ENCODE data around the gene ALG5. TPM values are rescaled to one million over a fixed set of nuclear protein-coding genes. Genes with fewer than 3 reads are reported as not detected.
A peak's percentile ranks its signal among the peaks of the same experiment; 100 is the strongest.

ALG5 gene
- total RNA-seq, 2 experiments from 2014 or later, result 22.5 to 27.2 TPM

GRCh38 chr13:36965767-36966166 lies 33.4 kb downstream of the ALG5 start:
- ATAC-seq (ENCODE audit: low read depth) (no peak), DNase-seq (no peak)
- H3K27ac Mint-ChIP-seq, result no peak overlapping the region
- peaks cover 5% of the 10 kb centered on the region for H3K4me1 Mint-ChIP-seq
- POLR2A ChIA-PET, result no interaction called here
- H3K9me3 Mint-ChIP-seq, result no peaks in the 10 kb centered on the region
- H3K36me3 Mint-ChIP-seq, result peaks cover 17% of the 10 kb centered on the region
- H3K4me3 Mint-ChIP-seq, result no peak overlapping the region
- no peaks in the 10 kb centered on the region for H3K27me3 Mint-ChIP-seq

- no peak for DNase-seq
- POLR2A ChIA-PET, result no interaction called here
- Mint-ChIP-seq H3K36me3 (peaks cover 19% of the 10 kb centered on the region), H3K9me3 (no peaks in the 10 kb centered on the region), H3K4me3 (no peak overlapping the region), H3K27ac (no peak overlapping the region), H3K27me3 (no peaks in the 10 kb centered on the region), H3K4me1 (peaks cover 17% of the 10 kb centered on the region)
- ATAC-seq (ENCODE audit: low read depth), result no peak
Observed at GRCh38 chr13:36959456-36960116, 39.6 kb downstream of the ALG5 start.

- Mint-ChIP-seq H3K4me1 (peaks cover 12% of the 10 kb centered on the region), H3K27ac (no peak overlapping the region), H3K27me3 (no peaks in the 10 kb centered on the region), H3K36me3 (peaks cover 27% of the 10 kb centered on the region), H3K4me3 (no peak overlapping the region), H3K9me3 (no peaks in the 10 kb centered on the region)
- POLR2A ChIA-PET, result no interaction called here
- DNase-seq (no peak), ATAC-seq (ENCODE audit: low read depth) (no peak)
Observed at GRCh38 chr13:36954542-36954941, 44.6 kb downstream of the ALG5 start.

- ATAC-seq (ENCODE audit: low read depth), result no peak
- Mint-ChIP-seq H3K4me3 (no peak overlapping the region), H3K27me3 (no peaks in the 10 kb centered on the region), H3K27ac (no peak overlapping the region), H3K36me3 (peaks cover 31% of the 10 kb centered on the region), H3K4me1 (no peaks in the 10 kb centered on the region), H3K9me3 (no peaks in the 10 kb centered on the region)
- no peak for DNase-seq
- POLR2A ChIA-PET, result no interaction called here
Observed at GRCh38 chr13:36950920-36951319, 48.2 kb downstream of the ALG5 start.

- Mint-ChIP-seq H3K27ac (no peak overlapping the region), H3K9me3 (peaks cover 1% of the 10 kb centered on the region), H3K27me3 (no peaks in the 10 kb centered on the region), H3K4me3 (no peak overlapping the region), H3K4me1 (no peaks in the 10 kb centered on the region), H3K36me3 (peaks cover 32% of the 10 kb centered on the region)
- no peak for DNase-seq
- no peak for ATAC-seq (ENCODE audit: low read depth)
- POLR2A ChIA-PET, result no interaction called here
Observed at GRCh38 chr13:36950330-36950729, 48.8 kb downstream of the ALG5 start.

GRCh38 chr13:36945078-36945477 lies 54.1 kb downstream of the ALG5 start:
- POLR2A ChIA-PET, result no interaction called here
- no peak for ATAC-seq (ENCODE audit: low read depth)
- H3K27me3 Mint-ChIP-seq, result peaks cover 5% of the 10 kb centered on the region
- peaks cover 1% of the 10 kb centered on the region for H3K9me3 Mint-ChIP-seq
- H3K4me3 Mint-ChIP-seq, result no peak overlapping the region
- H3K36me3 Mint-ChIP-seq, result peaks cover 16% of the 10 kb centered on the region
- DNase-seq, result no peak
- no peak overlapping the region for H3K27ac Mint-ChIP-seq
- no peaks in the 10 kb centered on the region for H3K4me1 Mint-ChIP-seq

- H3K27me3 Mint-ChIP-seq, result peaks cover 30% of the 10 kb centered on the region
- POLR2A ChIA-PET, result no interaction called here
- DNase-seq (no peak), ATAC-seq (ENCODE audit: low read depth) (no peak)
- no peak overlapping the region for H3K27ac Mint-ChIP-seq
- H3K4me3 Mint-ChIP-seq, result no peak overlapping the region
- H3K9me3 Mint-ChIP-seq, result no peaks in the 10 kb centered on the region
- no peaks in the 10 kb centered on the region for H3K4me1 Mint-ChIP-seq
- H3K36me3 Mint-ChIP-seq, result no peaks in the 10 kb centered on the region
Observed at GRCh38 chr13:36925603-36926002, 73.5 kb downstream of the ALG5 start.

- DNase-seq, result no peak
- Mint-ChIP-seq H3K36me3 (no peaks in the 10 kb centered on the region), H3K4me1 (no peaks in the 10 kb centered on the region), H3K27ac (no peak overlapping the region), H3K9me3 (no peaks in the 10 kb centered on the region), H3K4me3 (no peak overlapping the region), H3K27me3 (peaks cover 37% of the 10 kb centered on the region)
- ATAC-seq (ENCODE audit: low read depth), result no peak
- POLR2A ChIA-PET, result no interaction called here
Observed at GRCh38 chr13:36924001-36924400, 75.1 kb downstream of the ALG5 start.

GRCh38 chr13:36921631-36922301 lies 77.4 kb downstream of the ALG5 start:
- H3K36me3 Mint-ChIP-seq, result no peaks in the 10 kb centered on the region
- no peaks in the 10 kb centered on the region for H3K9me3 Mint-ChIP-seq
- POLR2A ChIA-PET, result no interaction called here
- no peak overlapping the region for H3K4me3 Mint-ChIP-seq
- peaks cover 55% of the 10 kb centered on the region for H3K27me3 Mint-ChIP-seq
- no peak for ATAC-seq (ENCODE audit: low read depth)
- no peak for DNase-seq
- H3K4me1 Mint-ChIP-seq, result no peaks in the 10 kb centered on the region
- no peak overlapping the region for H3K27ac Mint-ChIP-seq

- H3K4me3 Mint-ChIP-seq, result peak overlapping the region; percentile 62
- no peak overlapping the region for H3K27ac Mint-ChIP-seq
- no peaks in the 10 kb centered on the region for H3K4me1 Mint-ChIP-seq
- no peaks in the 10 kb centered on the region for H3K9me3 Mint-ChIP-seq
- no peak for DNase-seq
- POLR2A ChIA-PET, result no interaction called here
- peaks cover 63% of the 10 kb centered on the region for H3K27me3 Mint-ChIP-seq
- ATAC-seq (ENCODE audit: low read depth), result no peak
- H3K36me3 Mint-ChIP-seq, result no peaks in the 10 kb centered on the region
Observed at GRCh38 chr13:36920616-36921185, 78.4 kb downstream of the ALG5 start.

GRCh38 chr13:36919833-36920615 lies 79.1 kb downstream of the ALG5 start, which contains the start of gene SMAD9:
Gene SMAD9, minus strand, starts transcription at chr13:36920238. Its CDS starts 40,549 bp downstream, at chr13:36879689.
- no peaks in the 10 kb centered on the region for H3K4me1 Mint-ChIP-seq
- no peaks in the 10 kb centered on the region for H3K36me3 Mint-ChIP-seq
- H3K4me3 Mint-ChIP-seq, result peak within 1 kb of the TSS; percentile 62
- no peak within 1 kb of the TSS for H3K27ac Mint-ChIP-seq
- H3K27me3 Mint-ChIP-seq, result peaks cover 66% of the 10 kb centered on the region
- H3K9me3 Mint-ChIP-seq, result no peaks in the 10 kb centered on the region
- ATAC-seq (ENCODE audit: low read depth) (peak; percentile 70), DNase-seq (peak; percentile 43)
- POLR2A ChIA-PET, result no interaction called here

- POLR2A ChIA-PET, result no interaction called here
- ATAC-seq (ENCODE audit: low read depth) (no peak), DNase-seq (peak; percentile 41)
Observed at GRCh38 chr13:36919171-36919832, 79.8 kb downstream of the ALG5 start.

More at GRCh38 chr13:36919171-36919832, 79.8 kb downstream of the ALG5 start:
- Mint-ChIP-seq H3K9me3 (no peaks in the 10 kb centered on the region), H3K36me3 (no peaks in the 10 kb centered on the region), H3K4me3 (peak overlapping the region; percentile 40), H3K27ac (no peak overlapping the region), H3K27me3 (peaks cover 61% of the 10 kb centered on the region), H3K4me1 (no peaks in the 10 kb centered on the region)

Data from activated naive CD8-positive, alpha-beta T cell treated with anti-CD3 and anti-CD28 coated beads, Interleukin-2, amount 10 ng/mL, durations not matched to agents 7 days and 5 days (primary cell).